ENCODE measurements around the gene SLC22A3. TPM values are rescaled to one million over a fixed set of nuclear protein-coding genes. Genes with fewer than 3 reads are reported as not detected.
"Not testable (repeated sequence)": the region's sequence is repeated elsewhere in the genome, so short reads cannot be mapped to it uniquely, and the experiment has no call there.

The SLC22A3 gene
- total RNA-seq (10 to 100 TPM; 25.9 to 35.4 TPM), polyA plus RNA-seq (ENCODE audit: insufficient read length in 6 of 6) (10 to 100 TPM; 16.1 to 42.9 (median 32.0) TPM)
- long read RNA-seq, donor 1, partial matches to known transcripts, result 30 of 32 reads
- long read RNA-seq, donor 1, other reads (novel, unspliced or antisense), result 0 of 32 reads
- long read RNA-seq, donor 2, partial matches to known transcripts, result 0 of 3 reads
- long read RNA-seq, donor 2, other reads (novel, unspliced or antisense), result 0 of 3 reads
- long read RNA-seq, donor 3, result 0 reads
- long read RNA-seq, donor 4, partial matches to known transcripts, result 0 of 3 reads
- long read RNA-seq, donor 4, other reads (novel, unspliced or antisense), result 2 of 3 reads
- long read RNA-seq, donor 5, transcript SLC22A3-201 (11 exons, 3,348 nt), result major isoform, 6 of 21 reads
- long read RNA-seq, donor 5, partial matches to known transcripts, result 15 of 21 reads
- long read RNA-seq, donor 5, other reads (novel, unspliced or antisense), result 0 of 21 reads
- long read RNA-seq, donor 6, partial matches to known transcripts, result 0 of 2 reads
- long read RNA-seq, donor 6, other reads (novel, unspliced or antisense), result 0 of 2 reads
- long read RNA-seq, donor 7, partial matches to known transcripts, result 0 of 2 reads
- long read RNA-seq, donor 7, other reads (novel, unspliced or antisense), result 0 of 2 reads
- long read RNA-seq, donor 8, partial matches to known transcripts, result 0 of 2 reads
- long read RNA-seq, donor 8, other reads (novel, unspliced or antisense), result 0 of 2 reads
- long read RNA-seq, donor 9, result 0 reads
- long read RNA-seq, donor 10, partial matches to known transcripts, result 0 of 6 reads
- long read RNA-seq, donor 10, other reads (novel, unspliced or antisense), result 5 of 6 reads
- long read RNA-seq, donor 11, partial matches to known transcripts, result 0 of 1 reads
- long read RNA-seq, donor 11, other reads (novel, unspliced or antisense), result 0 of 1 reads
- long read RNA-seq, donor 12, partial matches to known transcripts, result 7 of 9 reads
- long read RNA-seq, donor 12, other reads (novel, unspliced or antisense), result 0 of 9 reads

DNA sequence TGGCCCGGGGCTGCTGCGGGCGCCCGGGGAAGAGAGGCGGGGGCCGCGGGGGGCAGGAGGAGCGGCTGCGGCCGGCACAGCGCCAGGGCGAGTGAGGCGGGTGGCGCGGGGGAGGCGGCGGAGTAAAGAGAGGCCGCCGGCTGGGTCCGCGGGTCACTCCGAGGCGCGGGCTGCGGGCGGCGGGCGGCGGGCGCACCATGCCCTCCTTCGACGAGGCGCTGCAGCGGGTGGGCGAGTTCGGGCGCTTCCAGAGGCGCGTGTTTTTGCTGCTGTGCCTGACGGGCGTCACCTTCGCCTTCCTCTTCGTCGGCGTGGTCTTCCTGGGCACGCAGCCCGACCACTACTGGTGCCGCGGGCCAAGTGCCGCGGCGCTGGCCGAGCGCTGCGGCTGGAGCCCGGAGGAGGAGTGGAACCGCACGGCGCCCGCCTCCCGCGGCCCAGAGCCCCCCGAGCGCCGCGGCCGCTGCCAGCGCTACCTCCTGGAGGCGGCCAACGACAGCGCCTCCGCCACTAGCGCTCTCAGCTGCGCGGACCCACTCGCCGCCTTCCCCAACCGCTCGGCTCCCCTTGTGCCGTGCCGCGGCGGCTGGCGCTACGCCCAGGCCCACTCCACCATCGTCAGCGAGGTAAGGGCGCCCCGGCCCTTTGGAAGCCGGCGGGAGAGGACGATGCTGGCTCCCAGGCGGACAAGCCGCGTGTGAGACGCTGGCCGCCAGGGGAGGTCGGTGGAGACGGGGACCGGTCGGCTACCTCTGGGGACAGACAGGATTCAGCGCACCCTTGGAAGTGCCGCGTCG is at the start of gene SLC22A3:
Gene SLC22A3, plus strand, starts transcription at position 156 of the 797 bp plus-strand sequence. Its CDS starts 42 bp downstream, at position 198.
- peak within 1 kb of the TSS; percentile 32 to 42 for H3K4me3 ChIP-seq
- H3K4me1 ChIP-seq, result no peaks in the 10 kb centered on the region
- peaks cover 4 to 58% of the 10 kb centered on the region in 2 donors for H3K27me3 ChIP-seq
- no peaks in the 10 kb centered on the region for H3K36me3 ChIP-seq
- DNase-seq (peak in 3 of 4 donors; percentile 40 to 83 (median 53)), ATAC-seq (peak; percentile 72)
- TF ChIP-seq, protein P1, sequence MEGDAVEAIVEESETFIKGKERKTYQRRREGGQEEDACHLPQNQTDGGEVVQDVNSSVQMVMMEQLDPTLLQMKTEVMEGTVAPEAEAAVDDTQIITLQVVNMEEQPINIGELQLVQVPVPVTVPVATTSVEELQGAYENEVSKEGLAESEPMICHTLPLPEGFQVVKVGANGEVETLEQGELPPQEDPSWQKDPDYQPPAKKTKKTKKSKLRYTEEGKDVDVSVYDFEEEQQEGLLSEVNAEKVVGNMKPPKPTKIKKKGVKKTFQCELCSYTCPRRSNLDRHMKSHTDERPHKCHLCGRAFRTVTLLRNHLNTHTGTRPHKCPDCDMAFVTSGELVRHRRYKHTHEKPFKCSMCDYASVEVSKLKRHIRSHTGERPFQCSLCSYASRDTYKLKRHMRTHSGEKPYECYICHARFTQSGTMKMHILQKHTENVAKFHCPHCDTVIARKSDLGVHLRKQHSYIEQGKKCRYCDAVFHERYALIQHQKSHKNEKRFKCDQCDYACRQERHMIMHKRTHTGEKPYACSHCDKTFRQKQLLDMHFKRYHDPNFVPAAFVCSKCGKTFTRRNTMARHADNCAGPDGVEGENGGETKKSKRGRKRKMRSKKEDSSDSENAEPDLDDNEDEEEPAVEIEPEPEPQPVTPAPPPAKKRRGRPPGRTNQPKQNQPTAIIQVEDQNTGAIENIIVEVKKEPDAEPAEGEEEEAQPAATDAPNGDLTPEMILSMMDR (IDR thresholded peaks at IDR 0.05), result peak in 1 of 2 donors; percentile 10
- H3K27ac ChIP-seq, result peak within 1 kb of the TSS; percentile 44 to 53
- intact Hi-C loops (cut with DNase I), result no loop called here
- no peaks in the 10 kb centered on the region for H3K9me3 ChIP-seq

- DNase-seq, result no peak
- intact Hi-C loops (cut with DNase I), result no loop called here
- no peak overlapping the region for H3K27ac ChIP-seq
Observed at GRCh38 chr6:160299559-160299958, 48.6 kb upstream of the SLC22A3 start.

DNA sequence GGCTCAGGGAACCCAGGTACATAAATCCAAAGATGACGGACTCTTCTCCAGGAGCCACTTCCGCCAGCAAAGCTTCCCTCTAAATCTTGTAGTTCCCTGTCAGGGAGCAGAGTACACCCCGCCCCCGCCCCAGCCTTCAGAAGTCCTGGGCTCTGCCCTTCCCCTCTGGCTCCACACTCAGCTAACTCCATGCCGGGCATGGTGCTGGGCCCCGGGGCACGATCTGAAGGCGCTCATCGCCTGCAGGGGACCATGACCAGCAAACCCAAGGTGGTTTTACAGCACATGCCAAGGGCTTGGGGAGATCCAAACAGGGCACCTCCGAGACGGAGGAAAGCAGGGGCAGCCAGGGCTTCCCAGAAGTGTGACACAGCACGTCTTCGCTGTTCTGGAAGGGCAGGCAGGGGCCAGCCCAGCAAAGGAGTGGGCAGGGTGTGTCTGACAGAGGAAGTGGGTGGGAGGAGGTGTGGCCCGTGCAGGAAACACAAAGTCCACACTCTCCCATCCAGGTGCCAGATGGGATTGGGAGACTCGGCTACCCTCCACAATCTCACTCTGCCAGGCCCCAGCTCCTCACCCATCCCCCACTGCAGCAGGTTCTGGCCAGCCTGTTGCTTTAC is 48.0 kb upstream of the SLC22A3 start:
- ATAC-seq, result no peak
- DNase-seq, result peak in 1 of 4 donors; percentile 73
- no peak overlapping the region for H3K27ac ChIP-seq
- no peaks in the 10 kb centered on the region for H3K36me3 ChIP-seq
- TF ChIP-seq, protein P1 (IDR thresholded peaks at IDR 0.05), result no peak
- no peaks in the 10 kb centered on the region for H3K4me1 ChIP-seq
- H3K4me3 ChIP-seq, result no peak overlapping the region
- peaks cover 0 to 1% of the 10 kb centered on the region in 2 donors for H3K9me3 ChIP-seq
- intact Hi-C loops (cut with DNase I), result no loop called here
- H3K27me3 ChIP-seq, result no peaks in the 10 kb centered on the region

More at GRCh38 chr6:160299559-160299958, 48.6 kb upstream of the SLC22A3 start:
- Histone ChIP-seq H3K4me3 (no peak overlapping the region), H3K4me1 (no peaks in the 10 kb centered on the region), H3K9me3 (peaks cover 0 to 1% of the 10 kb centered on the region in 2 donors), H3K36me3 (no peaks in the 10 kb centered on the region), H3K27me3 (no peaks in the 10 kb centered on the region)
- no peak for ATAC-seq
- TF ChIP-seq, protein P1 (IDR thresholded peaks at IDR 0.05), result no peak

GRCh38 chr6:160301339-160301738 is 46.8 kb upstream of the SLC22A3 start:
- no peaks in the 10 kb centered on the region for H3K27me3 ChIP-seq
- TF ChIP-seq, protein P1 (IDR thresholded peaks at IDR 0.05), result no peak
- H3K27ac ChIP-seq, result no peak overlapping the region
- no peaks in the 10 kb centered on the region for H3K36me3 ChIP-seq
- H3K4me1 ChIP-seq, result no peaks in the 10 kb centered on the region
- DNase-seq (peak in 1 of 4 donors; percentile 5), ATAC-seq (no peak)
- intact Hi-C loops (cut with DNase I), result no loop called here
- H3K4me3 ChIP-seq, result no peak overlapping the region
- H3K9me3 ChIP-seq, result peaks cover 0 to 1% of the 10 kb centered on the region in 2 donors

DNA sequence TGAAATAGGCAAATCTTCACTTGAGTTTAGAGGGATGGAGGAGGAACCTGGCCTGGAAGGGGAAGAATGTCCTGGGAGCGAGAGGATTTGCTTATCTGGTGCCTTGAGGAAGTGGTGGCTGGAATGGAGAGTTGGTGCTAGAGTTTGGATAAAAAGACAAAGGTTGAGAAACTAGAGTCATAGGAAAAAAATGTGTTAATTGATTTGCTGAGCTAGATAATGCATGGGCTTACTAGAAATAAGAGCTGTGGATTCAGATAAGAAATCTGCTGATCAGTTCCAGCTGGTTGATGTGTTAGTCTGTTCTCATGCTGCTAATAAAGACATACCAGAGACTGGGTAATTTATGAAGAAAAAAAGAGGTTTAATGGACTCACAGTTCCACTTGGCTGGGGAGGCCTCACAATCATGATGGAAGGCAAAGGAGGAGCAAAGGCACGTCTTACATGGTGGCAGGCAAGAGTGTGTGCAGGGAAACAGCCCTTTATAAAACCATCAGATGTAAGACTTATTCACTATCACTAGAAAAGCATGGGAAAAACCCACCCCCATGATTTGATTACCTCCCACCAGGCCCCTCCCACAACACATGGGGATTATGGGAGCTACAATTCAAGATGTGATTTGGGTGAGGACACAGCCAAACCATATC is 45.6 kb upstream of the SLC22A3 start:
- not testable (repeated sequence) for ATAC-seq

More for the DNA sequence above, 45.6 kb upstream of the SLC22A3 start:
- H3K9me3 ChIP-seq; DNase-seq; H3K27ac ChIP-seq; H3K4me1 ChIP-seq; intact Hi-C loops (cut with DNase I); H3K36me3 ChIP-seq; H3K27me3 ChIP-seq; H3K4me3 ChIP-seq: not testable (repeated sequence)

Data from left lung (tissue), 14 donors.